Daoy (cell line): ENCODE data around the gene SLC6A7. TPM values are rescaled to one million over a fixed set of nuclear protein-coding genes. Genes with fewer than 3 reads are reported as not detected.

Experiments used
- DNase-seq: peaks from one replicate; pipeline ENCODE4 v3.0.0-alpha.2; 2015; ENCODE audit warnings: low read depth
- total RNA-seq: library from RNA; depleted of rRNA; stranded (reverse); fragments of >200 nt; shearing (Covaris generic); gene quantifications from 2 replicates; pipeline ENCODE4 v1.2.3, GENCODE V29; 2014

Gene SLC6A7
- total RNA-seq, 1 experiment from 2014 or later, result 0.06 TPM

DNA sequence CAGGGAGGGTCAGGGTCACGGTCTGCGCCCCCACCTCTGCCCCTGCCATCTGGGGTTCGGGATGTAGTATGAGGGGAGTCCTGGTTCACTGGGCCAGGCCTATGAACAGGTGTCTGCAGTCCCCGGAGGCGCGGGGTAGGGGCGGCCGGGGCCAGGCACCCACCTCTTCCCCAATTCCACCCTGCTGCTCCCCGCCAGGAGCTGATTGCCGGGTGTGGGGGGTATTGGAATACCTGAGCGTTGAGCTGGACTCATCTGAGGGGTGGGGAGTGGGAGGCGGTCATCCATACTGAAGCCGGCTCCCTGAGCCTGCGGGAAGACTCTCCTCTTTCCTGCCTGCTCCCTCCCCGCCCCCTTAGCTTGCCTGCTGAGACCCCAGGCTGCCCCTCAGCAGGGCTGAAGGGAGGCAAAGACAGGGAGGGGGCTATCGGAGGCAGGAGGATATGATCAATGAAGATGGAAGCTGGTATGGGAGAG, 679 bp downstream of the SLC6A7 start:
- DNase-seq, result no peak

DNA sequence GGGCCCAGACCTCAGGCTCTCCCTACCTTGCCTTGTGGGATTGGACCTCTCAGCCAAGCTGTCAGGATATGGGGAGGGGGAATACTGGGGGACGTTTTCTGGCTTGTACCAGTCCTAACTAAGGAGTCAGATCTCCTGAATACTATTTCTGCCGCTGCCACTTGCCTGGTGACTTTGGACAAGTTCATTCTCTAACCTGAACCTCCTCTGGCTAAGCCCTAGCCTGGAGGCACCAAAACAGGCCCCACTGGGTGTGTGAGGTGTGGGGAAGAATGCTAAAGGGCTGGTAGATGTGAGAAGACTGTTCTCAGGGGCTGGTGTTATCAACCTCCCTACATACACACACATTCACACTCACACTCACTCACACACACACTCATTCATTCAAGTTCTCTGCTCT, 1.1 kb downstream of the SLC6A7 start:
- no peak for DNase-seq

DNA sequence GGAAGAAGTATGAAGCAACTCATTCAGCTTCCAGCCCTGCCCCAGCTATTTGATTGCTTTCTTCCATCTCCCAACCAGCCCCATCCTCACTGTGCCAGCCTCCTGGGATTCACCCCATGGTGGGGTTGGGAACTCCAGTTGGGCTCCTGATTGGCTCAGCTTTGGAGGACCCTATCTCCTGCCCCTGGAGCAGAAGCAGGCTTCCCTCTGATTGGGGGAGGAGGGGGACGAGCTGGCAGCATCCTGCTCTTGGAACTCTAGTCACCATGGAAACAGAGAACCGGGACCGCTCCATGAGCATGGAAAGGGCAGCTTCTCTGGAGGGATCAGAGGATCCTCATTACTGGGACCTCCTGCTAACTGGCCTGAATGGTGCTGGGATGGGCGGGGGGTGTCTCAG, 2.6 kb downstream of the SLC6A7 start:
- DNase-seq, result no peak

DNA sequence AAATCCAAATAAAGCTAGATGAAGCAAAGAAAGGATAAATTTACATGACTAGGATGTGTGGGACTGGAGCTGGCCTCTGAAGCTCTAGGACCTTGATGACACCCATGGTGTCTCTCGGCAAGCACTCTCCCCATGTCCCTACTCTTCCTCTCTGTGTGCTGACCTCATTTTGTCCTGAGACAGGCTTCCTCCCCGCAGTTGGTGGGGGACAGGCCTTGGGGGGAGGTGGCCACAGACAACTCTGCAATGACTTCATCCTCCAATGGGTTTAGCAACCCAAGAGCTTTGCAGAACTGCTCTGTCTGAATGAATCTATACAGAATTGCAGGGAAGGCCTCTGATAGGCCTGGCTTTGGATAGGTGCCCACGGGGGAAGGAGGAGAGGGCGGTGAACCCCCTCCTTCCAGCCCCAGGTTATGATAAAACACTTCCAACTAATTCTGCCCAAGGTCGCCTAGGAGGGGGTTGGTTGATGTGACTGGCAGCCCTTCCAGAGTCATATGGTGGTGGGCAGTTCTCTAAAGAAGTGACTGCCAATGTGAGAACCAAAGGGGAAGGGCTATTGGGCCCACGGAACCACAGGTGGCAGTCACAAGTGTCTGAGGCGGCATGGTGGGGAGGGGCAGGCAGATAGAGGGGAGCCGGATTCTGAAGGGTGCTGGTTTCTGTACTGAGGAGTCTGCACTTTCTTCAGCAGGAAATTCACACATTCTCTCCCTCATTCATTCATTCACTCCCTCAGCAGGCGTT, 6.0 kb downstream of the SLC6A7 start:
- no peak for DNase-seq

DNA sequence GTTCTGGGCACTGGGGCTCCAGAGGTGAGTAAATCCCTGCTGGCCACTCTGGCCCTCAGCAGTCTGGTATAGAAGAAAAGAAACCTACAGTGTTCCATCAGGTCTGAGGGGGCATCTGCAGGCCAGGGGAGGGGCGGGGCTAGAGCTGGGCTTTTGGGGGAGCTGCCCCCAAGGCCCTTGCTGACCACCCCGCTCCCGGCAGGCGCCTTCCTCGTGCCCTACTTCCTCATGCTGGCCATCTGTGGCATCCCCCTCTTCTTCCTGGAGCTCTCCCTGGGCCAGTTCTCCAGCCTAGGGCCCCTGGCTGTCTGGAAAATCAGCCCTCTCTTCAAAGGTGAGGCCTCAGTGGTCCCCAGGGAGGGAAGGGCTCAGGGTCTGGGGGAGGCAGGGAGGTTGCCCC, 6.7 kb downstream of the SLC6A7 start:
- DNase-seq, result no peak

DNA sequence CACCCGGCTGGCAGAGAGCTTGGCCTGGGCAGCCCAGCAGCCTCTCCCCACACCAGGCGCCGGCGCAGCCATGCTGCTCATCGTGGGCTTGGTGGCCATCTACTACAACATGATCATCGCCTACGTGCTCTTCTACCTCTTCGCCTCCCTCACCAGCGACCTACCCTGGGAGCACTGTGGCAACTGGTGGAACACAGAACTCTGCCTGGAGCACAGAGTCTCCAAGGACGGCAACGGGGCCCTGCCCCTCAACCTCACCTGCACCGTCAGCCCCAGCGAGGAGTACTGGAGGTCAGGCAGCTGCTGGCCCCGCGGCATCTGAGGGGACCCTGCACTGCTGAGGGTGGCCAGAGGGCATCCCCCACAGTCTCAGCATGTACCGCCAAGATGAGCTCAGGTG, 7.1 kb downstream of the SLC6A7 start:
- no peak for DNase-seq

DNA sequence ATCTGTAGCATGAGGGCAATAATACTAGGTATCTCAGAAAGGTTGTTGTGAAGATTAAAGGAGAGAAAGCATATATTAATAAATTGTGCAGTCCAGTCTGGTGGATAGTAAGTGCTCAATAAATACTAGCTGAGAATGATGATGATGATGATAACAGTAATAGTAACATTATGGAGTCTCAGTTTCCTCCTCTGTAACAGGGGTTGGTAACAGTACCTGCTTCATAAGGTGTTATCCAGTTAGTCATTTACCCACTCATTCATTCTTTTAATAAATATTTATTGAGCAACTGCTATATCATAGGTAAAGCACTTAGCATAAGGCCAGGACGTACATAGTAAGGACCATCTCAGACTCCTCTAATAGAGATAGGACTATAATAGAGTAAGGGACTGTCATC, 7.6 kb downstream of the SLC6A7 start:
- DNase-seq, result no peak

DNA sequence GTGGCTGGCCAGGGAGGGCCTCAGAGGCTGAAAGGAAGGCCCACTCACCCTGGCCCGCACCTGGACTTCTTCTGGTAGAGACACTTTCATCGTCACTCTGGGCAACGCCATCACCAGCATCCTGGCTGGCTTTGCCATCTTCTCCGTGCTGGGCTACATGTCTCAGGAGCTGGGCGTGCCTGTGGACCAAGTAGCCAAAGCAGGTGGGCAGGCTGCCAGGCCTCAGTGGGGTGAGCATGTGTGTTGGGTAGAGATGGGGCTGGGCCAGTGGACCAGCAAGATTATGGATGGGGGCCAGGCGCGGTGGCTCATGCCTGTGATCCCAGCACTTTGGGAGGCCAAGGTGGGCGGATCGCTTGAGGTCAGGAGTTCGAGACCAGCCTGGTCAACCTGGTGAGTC, 12.6 kb downstream of the SLC6A7 start:
- DNase-seq, result no peak

DNA sequence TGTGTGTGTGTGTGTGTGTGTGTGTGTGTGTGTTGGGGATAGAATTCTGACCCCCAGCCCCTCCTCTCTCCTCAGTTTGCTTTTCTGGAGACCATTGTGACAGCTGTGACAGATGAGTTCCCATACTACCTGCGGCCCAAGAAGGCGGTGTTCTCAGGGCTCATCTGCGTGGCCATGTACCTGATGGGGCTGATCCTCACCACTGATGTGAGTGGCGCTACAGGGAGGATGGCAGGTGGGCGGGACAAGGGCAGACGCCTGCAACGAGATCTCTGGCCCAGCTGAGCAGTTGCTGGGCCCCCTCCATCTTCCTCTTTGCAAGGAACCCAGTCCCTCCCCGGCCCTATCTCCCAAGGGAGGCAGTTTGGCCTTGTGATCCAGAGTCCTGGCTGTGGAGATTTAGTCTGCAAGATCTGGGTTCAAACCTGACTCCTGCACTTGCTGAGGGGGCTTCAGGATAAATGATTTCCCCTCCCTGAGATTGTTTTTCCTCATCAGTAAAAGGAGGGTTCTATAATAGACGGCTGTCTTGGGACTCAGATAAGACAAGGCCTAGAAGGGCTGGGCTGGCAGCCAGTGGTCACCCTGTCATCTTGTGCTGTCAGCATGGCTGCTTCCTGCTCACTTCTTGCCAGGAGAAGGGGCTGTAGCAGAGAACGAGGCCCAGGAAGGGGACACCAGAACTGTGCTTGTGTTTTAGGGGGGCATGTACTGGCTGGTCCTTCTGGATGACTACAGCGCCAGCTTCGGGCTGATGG, 14.1 kb downstream of the SLC6A7 start:
- no peak for DNase-seq

DNA sequence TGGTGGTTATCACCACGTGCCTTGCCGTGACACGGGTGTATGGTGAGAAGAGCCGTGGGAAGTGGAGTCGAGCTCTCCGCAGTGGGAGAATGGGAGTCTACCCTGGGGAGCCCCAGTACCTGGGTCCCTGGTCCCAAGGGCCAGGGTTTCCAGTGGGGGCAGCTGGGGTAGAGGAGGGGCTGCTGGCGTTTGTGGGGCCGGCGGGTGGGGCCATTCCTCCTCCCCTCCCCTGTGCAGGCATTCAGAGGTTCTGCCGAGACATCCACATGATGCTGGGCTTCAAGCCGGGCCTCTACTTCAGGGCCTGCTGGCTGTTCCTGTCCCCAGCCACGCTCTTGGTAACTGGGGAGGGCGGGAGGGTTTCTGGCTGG, 14.7 kb downstream of the SLC6A7 start:
- DNase-seq, result no peak

DNA sequence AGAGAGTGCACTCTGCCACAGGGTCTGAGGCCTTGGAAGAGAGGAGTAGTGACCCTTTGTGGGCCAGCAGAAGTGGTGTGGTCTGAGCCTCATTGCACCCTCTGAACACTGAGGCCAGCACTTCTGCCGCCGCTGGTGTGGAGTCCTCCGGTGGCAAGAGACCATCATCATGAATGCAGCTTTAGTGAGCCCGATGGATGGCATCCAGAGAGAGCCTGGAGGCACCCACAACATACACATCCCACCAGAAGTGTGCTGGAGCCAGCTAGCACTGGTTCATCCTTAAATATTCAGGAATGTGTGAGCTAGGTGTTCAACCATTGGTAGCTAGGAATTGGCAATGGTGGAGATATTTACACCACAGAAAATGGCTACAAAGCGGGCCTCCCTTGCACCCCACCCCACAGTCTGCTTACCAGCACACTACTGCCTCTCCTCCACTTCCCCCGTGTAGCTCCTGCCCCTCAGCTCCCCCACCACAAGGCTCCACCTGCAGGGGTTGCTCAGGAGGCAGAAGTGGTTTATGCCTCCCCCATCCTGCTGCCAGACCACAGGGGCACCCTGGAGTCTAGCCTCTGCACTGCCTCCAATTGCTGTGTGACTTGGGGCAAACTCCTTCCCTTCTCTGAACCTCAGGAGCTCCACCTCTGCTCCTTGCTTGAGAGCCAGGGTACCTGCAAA, 16.4 kb downstream of the SLC6A7 start:
- no peak for DNase-seq

DNA sequence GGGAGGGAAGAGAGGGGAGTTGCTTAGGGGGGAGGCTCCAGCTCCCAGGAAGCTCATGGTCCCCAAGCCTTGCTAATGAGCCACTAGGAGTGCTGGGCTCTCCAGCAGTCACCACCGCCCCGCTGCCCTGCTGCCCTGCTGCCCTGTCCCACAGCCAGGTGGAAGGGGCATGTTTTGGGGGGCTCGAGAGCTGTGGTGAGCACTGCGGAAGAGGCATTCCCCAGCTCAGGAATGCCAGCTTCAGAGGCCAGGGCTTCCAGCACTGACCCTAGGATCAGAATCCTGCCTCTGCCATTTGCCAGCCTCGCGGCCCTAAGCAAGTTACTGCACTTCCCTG, 16.9 kb downstream of the SLC6A7 start:
- DNase-seq, result no peak

DNA sequence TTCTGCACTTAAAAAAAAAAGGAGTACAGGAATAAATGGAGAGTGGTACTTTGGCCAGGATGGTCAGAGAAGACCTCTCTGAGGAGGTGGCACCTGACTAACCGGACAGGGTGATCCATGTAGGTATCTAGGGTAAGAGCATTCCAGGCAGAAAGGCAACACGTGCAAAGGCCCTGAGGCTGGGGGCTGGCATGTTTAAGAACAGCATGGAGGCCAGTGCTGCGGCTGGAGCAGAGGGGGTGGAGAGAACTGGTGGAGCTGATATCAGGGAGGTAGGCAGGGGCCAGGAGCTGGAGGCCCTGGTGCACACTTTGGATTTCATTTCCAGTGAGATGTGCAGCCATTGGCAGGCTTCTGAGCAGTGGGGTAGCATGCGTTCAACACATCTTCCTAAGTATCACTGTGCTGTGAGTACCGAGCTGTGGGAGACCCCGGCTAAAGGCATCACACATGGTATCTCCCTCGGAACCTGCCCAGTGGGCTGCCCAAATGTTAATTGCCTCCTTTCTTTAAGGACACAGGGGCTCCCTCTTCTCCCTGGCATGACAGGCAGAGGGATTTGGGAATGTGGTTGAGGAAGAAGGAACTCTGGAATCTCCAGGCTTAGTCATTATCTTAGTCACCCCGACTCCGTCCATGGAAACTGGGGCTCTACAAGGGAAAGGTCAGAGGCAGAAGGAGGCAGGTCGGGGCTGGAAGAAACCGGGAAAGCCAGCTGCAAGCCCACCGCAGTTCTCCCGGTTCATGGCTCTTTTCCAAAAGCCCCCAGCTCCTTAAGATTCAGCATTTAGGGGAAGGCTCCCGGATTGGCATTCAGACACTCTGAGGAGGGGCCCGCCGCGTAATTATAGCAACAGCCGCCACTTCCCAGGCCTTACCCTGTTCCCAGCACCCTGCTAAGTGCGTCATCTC, 18.6 kb downstream of the SLC6A7 start:
- DNase-seq, result peak; percentile 88

DNA sequence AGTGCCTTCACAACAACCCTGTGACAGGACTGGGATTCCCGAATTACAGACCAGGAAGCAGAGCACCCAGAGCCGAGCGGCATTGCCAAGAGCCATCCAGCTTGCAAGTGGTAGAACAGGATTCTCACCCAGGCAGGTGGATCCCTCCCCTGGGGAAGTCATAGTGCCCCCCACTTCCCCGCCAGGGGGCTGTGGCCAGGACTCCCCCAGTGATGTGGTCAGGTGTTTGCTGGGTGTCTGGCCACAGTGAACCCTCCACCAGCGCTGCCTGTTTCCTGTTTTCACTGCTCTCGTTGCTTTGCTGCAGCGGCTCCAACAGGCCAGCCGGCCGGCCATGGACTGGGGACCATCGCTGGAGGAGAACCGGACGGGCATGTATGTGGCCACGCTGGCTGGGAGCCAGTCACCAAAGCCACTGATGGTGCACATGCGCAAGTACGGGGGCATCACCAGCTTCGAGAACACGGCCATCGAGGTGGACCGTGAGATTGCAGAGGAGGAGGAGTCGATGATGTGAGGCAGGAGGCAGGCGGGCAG, 19.3 kb downstream of the SLC6A7 start:
- DNase-seq, result peak; percentile 90

DNA sequence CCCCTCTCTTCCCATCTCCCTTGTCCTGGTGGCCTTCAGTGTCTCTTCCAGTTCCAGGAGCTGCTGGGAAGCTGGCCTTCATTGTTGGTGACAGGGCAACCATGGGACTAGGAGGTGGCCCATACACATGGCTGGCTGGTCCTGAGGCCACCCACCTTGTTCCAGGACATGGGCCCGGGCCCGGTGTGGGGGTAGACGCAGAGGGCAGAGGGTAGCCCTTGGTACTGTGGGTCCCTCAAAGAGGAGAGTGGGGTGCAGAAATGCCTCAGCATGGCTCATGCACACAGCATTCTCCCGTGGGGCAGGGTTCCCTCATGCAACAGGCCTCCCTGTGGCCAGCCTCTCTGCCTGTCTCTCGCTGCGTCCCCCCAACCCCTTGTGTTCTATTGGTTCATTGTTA, 20.8 kb downstream of the SLC6A7 start:
- DNase-seq, result no peak

DNA sequence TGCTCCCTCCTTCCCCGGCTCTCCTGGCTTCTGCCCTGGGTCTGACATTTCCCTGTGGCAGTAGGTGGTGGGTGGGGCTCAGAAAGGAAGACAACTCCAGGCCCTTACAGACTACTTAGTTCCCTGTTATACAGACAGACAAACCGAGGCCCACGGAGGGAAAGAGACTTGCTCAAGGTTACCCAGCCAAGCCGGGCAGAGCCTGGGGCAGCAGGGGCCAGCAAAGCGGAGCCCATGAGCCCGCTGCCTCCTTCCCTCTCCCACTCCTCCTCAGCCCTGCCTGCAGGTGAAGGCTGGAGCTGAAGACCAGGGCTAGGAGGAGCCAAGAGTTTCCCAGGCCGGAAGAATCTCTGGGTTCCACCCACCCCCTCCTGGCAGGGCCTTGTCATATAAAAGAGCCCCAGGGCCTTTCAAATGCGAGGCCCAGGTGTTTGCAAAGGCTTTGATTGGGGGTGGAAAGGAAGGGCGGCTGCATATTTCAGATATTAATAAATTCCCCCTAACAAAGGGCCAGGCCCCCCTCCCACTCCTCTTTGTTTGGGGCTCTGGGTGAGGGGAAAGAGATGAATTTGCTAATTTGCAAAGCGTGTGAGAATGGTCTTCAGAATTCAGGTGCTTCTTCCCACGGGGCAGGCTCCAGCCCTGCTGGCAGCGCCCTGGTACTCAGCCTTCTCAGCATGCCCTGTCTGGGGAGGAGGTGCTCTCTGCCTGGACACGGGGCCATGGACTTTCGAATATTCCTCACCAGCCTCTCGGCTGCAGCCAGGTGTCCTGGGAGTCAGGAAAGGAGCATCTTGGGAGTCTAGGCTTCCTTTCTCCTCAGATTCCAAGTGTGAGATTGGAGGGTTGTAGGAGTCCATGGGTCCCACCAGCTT, 21.5 kb downstream of the SLC6A7 start:
- DNase-seq, result no peak

DNA sequence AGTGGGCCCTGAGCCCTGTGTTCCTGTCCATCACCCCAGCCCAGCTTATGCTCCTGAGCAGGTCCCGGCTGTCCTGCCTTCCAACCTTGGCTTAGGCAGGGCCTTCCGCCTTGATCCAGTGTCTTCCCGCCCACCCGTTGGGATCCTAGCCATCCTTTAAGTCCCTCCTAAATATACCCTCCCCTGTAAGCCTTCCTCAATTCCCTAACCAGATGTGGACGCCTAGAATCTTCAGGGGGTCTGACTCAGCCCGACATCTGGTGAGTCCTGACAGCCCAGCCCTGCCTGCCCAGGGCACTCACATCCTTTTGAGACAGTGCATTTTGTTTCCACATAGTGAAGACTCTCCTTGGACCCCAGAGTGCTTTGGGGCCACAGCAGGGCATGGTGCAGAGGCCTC, 23.7 kb downstream of the SLC6A7 start:
- DNase-seq, result peak; percentile 76

DNA sequence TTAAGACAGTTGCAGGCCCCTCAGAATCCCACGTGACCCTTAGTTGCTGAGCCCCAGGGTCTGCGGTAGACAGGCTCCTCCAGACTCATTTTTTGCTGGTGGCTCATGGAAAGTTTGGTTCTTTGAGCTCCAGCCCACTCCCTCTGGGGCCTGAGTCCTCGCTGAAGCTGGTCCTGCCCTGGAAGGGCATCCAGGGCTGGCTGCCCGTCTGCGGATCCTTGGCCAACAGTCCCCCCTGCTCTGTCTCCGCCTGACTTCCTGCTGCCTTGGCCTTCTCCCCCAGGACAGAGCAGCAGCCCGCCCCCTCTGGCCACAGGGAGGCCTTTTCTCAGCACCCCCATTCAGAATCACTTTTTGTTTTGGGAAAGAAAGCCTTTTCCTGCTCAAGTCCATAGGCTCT, 24.4 kb downstream of the SLC6A7 start:
- no peak for DNase-seq

DNA sequence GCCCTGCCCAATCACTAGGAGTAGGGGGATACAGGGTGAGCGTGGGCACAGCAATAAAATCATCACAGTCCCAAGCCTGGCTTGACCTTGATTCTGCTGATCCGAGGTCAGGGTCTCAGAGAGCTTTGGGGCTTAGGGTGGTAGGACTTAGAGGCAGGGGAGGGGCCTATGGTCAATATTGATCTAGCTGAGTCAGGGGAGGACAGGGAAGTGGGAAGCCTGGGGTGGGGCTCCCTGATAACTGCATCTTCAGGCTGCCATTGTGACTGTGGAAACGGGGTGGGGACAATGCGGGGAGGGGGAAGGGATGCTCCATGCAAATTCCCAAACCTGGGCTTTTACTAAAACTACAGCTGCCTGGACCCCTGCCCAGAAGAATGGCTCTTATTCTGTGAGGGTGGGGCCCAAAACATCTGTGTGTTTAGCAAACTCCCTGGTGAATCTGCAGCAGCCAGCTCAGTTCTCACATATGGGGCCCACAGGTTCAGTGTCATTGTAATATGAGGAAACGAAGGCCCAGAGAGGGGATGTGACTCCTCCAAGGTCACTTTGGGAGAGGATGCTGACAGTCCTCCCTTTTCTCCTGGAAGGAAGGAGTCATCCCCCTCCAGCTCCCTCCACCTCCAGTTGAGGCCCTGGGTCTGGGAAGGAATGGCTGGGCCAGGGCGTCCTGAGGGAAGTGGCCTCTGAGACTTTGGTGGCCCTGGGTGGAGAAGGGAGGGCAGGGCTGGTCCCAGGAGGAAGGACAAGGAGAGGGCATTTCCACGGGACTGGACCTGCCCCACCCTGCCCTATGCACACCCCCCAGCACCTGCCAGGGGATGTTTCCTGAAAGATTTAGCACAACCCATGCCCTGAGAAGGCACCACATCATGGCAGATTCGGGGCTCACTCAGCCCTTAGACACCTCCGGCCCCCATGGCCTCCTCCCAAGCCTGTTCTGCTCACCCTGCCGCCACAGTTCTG, 26.4 kb downstream of the SLC6A7 start:
- DNase-seq, result no peak
